ENCODE measurements around the gene TMEM72. TPM values are rescaled to one million over a fixed set of nuclear protein-coding genes. Genes with fewer than 3 reads are reported as not detected.

The TMEM72 gene
- total and polyA plus RNA-seq, 9 donors, result 0.04 to 0.16 (median 0.12) TPM; not detected in 1

DNA sequence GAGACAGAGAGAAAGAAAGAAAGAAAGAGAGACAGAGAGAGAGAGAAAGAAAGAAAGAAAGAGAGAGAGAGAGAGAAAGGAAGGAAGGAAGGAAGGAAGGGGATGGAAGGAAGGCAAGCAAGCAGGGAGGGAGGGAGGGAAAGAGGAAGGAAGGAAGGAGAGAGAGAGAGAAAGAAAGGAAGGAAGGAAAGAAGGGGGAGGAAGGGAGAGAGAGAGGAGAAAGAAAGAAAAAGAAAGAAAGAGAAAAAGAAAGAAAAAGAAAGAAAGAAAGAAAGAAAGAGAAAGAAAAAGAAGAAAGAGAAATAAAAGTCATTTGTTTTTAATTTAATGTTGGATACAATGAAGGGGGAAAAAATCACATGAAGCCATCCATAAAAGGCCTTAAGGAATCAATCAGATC is 43.8 kb downstream of the TMEM72 start:
- no peak for DNase-seq
- Histone ChIP-seq H3K9me3 (replicated peaks; ENCODE audit: control insufficient read depth, low read depth, low read length) (peaks cover 3% of the 10 kb centered on the region), H3K4me3 (ENCODE audit: low read length) (no peak overlapping the region), H3K27me3 (ENCODE audit: control insufficient read depth, insufficient read depth, low read length) (no peaks in the 10 kb centered on the region), H3K4me1 (ENCODE audit: control insufficient read depth, insufficient read depth, low read length) (peaks cover 36% of the 10 kb centered on the region), H3K27ac (ENCODE audit: low read length) (no peak overlapping the region), H3K36me3 (ENCODE audit: control insufficient read depth, insufficient read depth, low read length) (peaks cover 17% of the 10 kb centered on the region)

DNA sequence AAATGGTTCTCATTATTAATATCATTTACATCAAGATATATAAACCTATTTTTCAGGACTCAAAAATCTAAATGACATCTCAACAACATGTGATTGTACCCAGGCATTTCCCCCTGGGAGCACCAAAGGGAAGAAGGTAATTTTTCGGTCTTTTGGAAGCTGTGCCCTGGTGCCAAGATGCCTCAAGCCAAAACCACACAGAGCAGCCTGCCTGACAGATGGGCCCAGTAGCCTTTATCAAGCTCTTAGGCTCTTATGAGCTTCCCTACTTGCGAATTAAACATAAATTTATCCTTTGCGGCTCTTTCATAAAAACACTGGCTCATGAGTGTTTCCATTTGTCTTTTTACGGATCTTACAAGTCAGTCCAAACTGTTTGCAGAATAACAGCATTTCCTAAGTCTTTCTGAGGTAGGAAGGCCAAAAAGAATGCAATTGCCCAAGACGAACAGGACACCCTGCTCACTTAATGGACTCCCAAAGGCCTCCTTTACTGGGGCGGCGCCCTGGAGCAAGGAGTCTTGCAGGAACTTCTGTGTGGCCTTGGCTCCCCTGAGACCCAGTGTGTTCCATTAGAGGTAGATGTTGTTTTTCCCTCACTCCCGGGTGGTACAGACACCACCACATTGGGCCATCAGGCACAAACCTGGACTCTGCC is 44.4 kb downstream of the TMEM72 start:
- Histone ChIP-seq H3K27ac (ENCODE audit: low read length) (no peak overlapping the region), H3K4me3 (ENCODE audit: low read length) (no peak overlapping the region), H3K36me3 (ENCODE audit: control insufficient read depth, insufficient read depth, low read length) (peaks cover 17% of the 10 kb centered on the region), H3K9me3 (replicated peaks; ENCODE audit: control insufficient read depth, low read depth, low read length) (peaks cover 3% of the 10 kb centered on the region), H3K4me1 (ENCODE audit: control insufficient read depth, insufficient read depth, low read length) (peaks cover 36% of the 10 kb centered on the region), H3K27me3 (ENCODE audit: control insufficient read depth, insufficient read depth, low read length) (no peaks in the 10 kb centered on the region)
- DNase-seq, result peak; percentile 15
- 80% methylated on average over 3 of the region's 8 CpGs for WGBS (ENCODE audit: insufficient coverage)

DNA sequence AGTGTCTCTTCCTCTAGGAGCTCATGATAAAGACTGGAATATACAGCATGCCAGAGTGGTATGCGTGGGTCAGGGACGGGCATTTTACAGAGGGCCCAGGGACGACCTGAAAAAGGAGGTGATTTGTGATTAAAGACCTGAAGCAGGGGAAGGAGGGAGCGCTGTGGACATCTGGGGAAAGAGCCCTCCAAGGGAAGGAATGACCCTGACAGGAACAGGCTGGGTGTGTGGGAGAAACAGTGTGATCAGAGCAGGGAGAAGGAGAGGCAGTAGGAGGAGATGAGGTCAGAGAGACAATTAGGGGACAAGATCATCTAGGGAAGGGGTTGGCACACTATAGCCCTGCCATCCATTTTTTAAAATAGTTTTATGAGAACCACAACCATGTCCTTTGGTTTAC is 45.1 kb downstream of the TMEM72 start:
- H3K27ac ChIP-seq (ENCODE audit: low read length), result no peak overlapping the region
- peaks cover 38% of the 10 kb centered on the region for H3K4me1 ChIP-seq (ENCODE audit: control insufficient read depth, insufficient read depth, low read length)
- no peaks in the 10 kb centered on the region for H3K27me3 ChIP-seq (ENCODE audit: control insufficient read depth, insufficient read depth, low read length)
- H3K9me3 ChIP-seq (replicated peaks; ENCODE audit: control insufficient read depth, low read depth, low read length), result peaks cover 3% of the 10 kb centered on the region
- no peak overlapping the region for H3K4me3 ChIP-seq (ENCODE audit: low read length)
- DNase-seq, result no peak
- H3K36me3 ChIP-seq (ENCODE audit: control insufficient read depth, insufficient read depth, low read length), result peaks cover 17% of the 10 kb centered on the region
- 77% methylated on average over 4 of the region's 4 CpGs for WGBS (ENCODE audit: insufficient coverage)

DNA sequence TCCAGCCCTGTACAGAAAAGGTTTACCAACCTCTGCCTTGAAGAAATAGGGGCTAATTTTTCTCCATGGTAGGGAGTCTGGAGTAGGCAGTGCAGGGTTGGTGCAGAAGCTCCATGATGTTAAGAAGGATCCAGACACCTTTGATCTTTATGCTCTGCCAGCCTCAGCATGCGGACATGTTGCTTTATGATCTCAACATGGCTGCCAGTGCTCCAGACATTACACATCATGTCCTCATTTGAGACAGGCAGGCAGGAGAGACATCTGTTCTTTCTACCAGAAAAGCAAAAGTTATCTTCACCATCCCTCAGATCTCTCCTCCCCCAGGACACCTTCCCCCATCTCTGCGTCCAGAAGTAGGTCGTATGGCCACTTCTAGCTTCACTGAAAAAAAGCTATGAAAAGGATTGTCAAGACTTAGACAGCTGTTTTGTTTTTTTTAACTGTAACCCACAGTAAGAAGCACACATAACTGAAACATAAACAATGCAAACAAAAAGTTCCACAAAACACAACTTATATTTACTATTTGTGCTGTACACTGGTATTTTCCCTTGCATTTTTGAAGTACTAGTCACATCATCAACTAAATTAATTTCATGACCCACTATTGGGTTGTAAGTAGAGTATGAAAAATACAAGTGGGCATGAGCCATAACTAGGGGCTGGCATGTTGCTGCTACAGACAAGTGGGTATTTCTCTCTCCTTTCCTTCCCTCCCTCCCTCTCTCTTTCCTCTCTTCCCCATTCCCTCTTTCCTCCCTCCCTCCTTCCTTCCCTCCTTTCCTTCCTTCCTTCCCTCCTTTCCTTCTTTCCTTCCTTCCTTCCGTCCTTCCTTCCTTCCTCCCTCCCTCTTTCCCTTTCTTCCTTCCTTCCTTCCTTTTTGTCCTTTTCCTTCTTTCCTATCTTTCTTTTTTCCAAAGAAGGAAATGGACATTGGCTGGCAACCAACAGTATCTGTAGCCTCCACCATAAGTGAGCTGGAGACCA is 45.9 kb downstream of the TMEM72 start:
- Histone ChIP-seq H3K27me3 (ENCODE audit: control insufficient read depth, insufficient read depth, low read length) (no peaks in the 10 kb centered on the region), H3K36me3 (ENCODE audit: control insufficient read depth, insufficient read depth, low read length) (peaks cover 18% of the 10 kb centered on the region), H3K4me1 (ENCODE audit: control insufficient read depth, insufficient read depth, low read length) (peaks cover 46% of the 10 kb centered on the region), H3K27ac (ENCODE audit: low read length) (no peak overlapping the region), H3K9me3 (replicated peaks; ENCODE audit: control insufficient read depth, low read depth, low read length) (peaks cover 3% of the 10 kb centered on the region), H3K4me3 (ENCODE audit: low read length) (no peak overlapping the region)
- 87% methylated on average over 3 of the region's 4 CpGs for WGBS (ENCODE audit: insufficient coverage)
- no peak for DNase-seq

DNA sequence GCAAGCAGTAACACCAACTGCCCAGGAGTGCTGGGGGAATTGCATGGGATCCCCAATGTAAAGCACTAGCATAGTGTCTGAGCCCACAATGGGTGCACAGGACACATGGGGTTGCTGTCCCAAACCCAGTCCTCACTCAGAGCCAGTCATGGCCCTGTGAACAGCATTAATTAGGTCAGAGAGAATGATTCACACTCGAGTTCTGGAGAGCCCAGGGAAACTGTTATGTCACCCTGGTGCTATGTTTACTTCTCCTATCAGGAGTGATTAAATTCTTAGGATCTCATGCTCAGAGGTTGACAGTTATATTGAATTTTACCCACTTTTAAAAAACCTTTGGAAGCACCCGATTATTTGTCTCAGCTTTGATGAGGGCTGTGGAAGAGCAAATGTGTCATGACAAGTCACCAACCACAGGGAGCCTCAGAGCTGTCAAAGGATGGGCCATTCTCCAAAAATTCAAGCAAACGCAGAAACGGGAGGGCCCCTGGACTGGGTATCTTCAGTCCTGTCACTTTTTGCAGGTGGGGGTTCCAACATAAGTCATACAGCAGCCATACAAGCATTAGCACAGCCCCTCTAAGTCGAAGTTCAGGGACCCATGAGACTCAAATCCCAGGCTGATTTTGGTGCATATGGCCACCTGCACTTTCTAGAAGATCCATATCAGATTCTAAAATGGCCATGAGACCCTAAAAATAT is 47.2 kb downstream of the TMEM72 start:
- peaks cover 3% of the 10 kb centered on the region for H3K9me3 ChIP-seq (replicated peaks; ENCODE audit: control insufficient read depth, low read depth, low read length)
- no peaks in the 10 kb centered on the region for H3K27me3 ChIP-seq (ENCODE audit: control insufficient read depth, insufficient read depth, low read length)
- WGBS (ENCODE audit: insufficient coverage), result 17% methylated on average over 2 of the region's 5 CpGs
- H3K4me1 ChIP-seq (ENCODE audit: control insufficient read depth, insufficient read depth, low read length), result peaks cover 55% of the 10 kb centered on the region
- peak overlapping the region; percentile 88 for H3K27ac ChIP-seq (ENCODE audit: low read length)
- peaks cover 19% of the 10 kb centered on the region for H3K36me3 ChIP-seq (ENCODE audit: control insufficient read depth, insufficient read depth, low read length)
- H3K4me3 ChIP-seq (ENCODE audit: low read length), result peak overlapping the region; percentile 92
- peak; percentile 19 for DNase-seq

DNA sequence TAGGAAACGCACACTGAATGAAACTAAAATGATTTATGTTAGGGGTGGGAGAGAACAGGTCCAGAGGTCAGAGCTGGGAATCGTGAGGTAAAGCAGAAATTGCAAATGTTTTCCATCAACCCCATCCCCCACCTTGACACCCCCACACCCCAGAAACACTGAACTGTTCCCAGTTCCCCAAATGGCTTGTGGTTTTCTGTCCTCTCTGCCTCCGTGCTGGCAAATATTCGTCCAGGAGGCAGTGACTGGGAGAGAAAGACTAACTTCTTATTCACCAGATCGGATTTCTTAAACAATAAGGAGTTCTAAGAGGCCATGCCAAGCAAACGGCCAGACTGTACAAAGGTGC is 47.7 kb downstream of the TMEM72 start:
- no peaks in the 10 kb centered on the region for H3K27me3 ChIP-seq (ENCODE audit: control insufficient read depth, insufficient read depth, low read length)
- peaks cover 17% of the 10 kb centered on the region for H3K36me3 ChIP-seq (ENCODE audit: control insufficient read depth, insufficient read depth, low read length)
- DNase-seq, result no peak
- H3K4me3 ChIP-seq (ENCODE audit: low read length), result peak overlapping the region; percentile 92
- peaks cover 3% of the 10 kb centered on the region for H3K9me3 ChIP-seq (replicated peaks; ENCODE audit: control insufficient read depth, low read depth, low read length)
- 0% methylated on average over 4 of the region's 6 CpGs for WGBS (ENCODE audit: insufficient coverage)
- H3K27ac ChIP-seq (ENCODE audit: low read length), result peak overlapping the region; percentile 88
- H3K4me1 ChIP-seq (ENCODE audit: control insufficient read depth, insufficient read depth, low read length), result peaks cover 60% of the 10 kb centered on the region

DNA sequence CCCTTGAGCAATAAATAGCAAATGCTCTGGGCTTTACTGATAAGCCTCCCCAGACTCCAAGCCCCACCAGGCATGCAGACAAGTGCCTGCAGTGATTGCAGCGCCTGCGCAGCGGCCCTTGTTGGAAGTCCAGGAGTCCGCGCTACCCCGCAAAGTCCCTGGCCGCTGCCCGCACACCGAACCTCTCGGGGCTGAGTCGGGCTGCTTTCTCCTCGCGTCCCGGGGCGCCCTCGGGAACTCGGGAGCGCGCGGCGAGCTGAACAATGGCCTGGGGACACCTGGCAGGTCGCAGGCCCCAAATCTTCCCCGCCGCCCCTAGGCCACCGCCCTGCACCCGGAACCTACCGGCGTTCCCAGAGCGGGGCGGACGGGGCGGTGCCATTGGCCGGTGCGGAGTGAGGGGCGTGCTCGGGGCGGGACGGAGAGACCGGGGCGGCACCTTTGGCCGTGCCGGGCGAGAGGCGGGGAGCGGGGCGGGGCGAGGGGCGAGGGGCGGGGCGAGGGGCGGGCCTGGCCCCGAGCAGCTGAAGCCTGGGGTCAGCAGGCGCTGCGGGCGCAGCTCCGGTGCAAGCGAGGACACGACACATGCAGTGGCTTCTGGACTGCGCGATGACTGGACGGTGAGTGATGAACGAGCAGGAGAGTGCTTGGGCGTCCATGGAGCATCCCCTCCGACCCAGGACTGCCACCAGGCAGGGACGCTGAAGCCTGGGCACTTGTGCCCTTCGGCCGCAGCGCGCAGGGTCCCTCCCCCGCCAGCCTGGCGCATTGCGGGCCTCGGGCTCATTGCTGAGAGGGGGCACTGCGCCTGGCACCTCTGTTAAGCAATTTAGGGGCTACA is 48.3 kb downstream of the TMEM72 start, which contains the start of gene RASSF4:
RASSF4 (plus strand) TSS at position 556 of the 841 bp plus-strand sequence. CDS start 10,401 bp downstream, outside the sequence.
- under 1% methylated on average over 72 of the region's 74 CpGs for WGBS (ENCODE audit: insufficient coverage)
- peaks cover 3% of the 10 kb centered on the region for H3K9me3 ChIP-seq (replicated peaks; ENCODE audit: control insufficient read depth, low read depth, low read length)
- H3K27ac ChIP-seq (ENCODE audit: low read length), result peak within 1 kb of the TSS; percentile 88
- no peaks in the 10 kb centered on the region for H3K27me3 ChIP-seq (ENCODE audit: control insufficient read depth, insufficient read depth, low read length)
- peaks cover 66% of the 10 kb centered on the region for H3K4me1 ChIP-seq (ENCODE audit: control insufficient read depth, insufficient read depth, low read length)
- peak; percentile 92 for DNase-seq
- peak within 1 kb of the TSS; percentile 92 for H3K4me3 ChIP-seq (ENCODE audit: low read length)
- peaks cover 16% of the 10 kb centered on the region for H3K36me3 ChIP-seq (ENCODE audit: control insufficient read depth, insufficient read depth, low read length)

DNA sequence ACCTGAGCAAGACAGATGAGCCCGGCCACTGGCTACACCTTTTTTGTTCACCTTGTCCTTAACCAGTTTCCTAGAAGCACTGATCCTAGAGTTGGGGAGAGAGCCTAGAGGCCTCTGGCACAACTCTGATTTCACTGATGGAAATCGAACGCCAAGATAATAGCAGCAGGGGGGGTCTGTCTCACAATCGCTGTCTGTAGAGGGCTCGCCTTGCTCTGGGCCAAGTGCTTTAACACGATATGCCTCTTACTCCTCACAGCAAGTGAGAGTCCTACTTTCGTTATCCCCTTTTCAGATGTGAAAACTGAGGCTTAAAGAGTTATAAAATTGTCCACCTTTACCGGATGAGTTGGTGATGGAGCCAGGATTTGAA is 48.9 kb downstream of the TMEM72 start:
- Histone ChIP-seq H3K4me1 (ENCODE audit: control insufficient read depth, insufficient read depth, low read length) (peaks cover 72% of the 10 kb centered on the region), H3K4me3 (ENCODE audit: low read length) (peak overlapping the region; percentile 66), H3K36me3 (ENCODE audit: control insufficient read depth, insufficient read depth, low read length) (peaks cover 16% of the 10 kb centered on the region), H3K27me3 (ENCODE audit: control insufficient read depth, insufficient read depth, low read length) (no peaks in the 10 kb centered on the region), H3K9me3 (replicated peaks; ENCODE audit: control insufficient read depth, low read depth, low read length) (peaks cover 3% of the 10 kb centered on the region), H3K27ac (ENCODE audit: low read length) (peak overlapping the region; percentile 83)
- WGBS (ENCODE audit: insufficient coverage), result 43% methylated on average over 5 of the region's 8 CpGs
- DNase-seq, result peak; percentile 26

DNA sequence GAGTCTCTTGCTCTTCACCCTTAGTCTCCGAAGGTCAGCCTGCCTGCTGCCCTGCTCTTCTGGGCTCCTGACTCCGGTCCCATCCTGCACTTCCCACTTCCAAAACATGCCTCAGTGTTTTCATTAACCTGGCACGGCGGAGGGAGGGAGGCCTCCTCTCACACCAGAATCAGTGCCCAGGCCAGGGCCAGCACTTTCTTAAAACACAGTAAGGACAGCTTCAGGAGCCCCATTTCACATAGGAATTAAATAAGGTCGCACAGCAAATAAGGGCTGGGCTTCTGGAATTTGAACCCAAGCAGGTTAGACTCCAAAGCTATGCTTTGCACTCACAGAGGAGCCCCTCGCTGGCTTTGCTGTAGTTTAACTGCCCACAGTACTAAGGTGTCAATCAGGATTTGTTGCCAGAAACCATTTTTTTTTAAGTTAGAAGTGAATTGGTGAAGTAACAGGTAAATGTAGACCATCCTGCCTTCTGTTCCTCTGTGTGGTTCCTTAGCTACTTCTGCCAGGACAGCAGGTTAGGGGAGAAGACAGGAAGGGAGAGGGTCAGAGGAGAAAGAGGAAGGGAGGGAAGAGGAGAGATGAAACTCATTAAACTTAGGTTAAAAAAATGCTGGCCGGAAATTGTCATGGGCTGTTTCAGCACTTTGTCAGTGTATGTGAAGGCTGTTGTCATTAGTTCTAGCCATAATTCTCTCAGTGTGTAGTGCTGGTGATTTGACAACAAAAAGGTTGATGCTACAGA is 49.5 kb downstream of the TMEM72 start:
- peaks cover 77% of the 10 kb centered on the region for H3K4me1 ChIP-seq (ENCODE audit: control insufficient read depth, insufficient read depth, low read length)
- no peaks in the 10 kb centered on the region for H3K27me3 ChIP-seq (ENCODE audit: control insufficient read depth, insufficient read depth, low read length)
- peak; percentile 21 for DNase-seq
- peak overlapping the region; percentile 83 for H3K27ac ChIP-seq (ENCODE audit: low read length)
- H3K9me3 ChIP-seq (replicated peaks; ENCODE audit: control insufficient read depth, low read depth, low read length), result peaks cover 3% of the 10 kb centered on the region
- peaks cover 15% of the 10 kb centered on the region for H3K36me3 ChIP-seq (ENCODE audit: control insufficient read depth, insufficient read depth, low read length)
- WGBS (ENCODE audit: insufficient coverage), result 70% methylated on average over 4 of the region's 7 CpGs
- peak overlapping the region; percentile 66 for H3K4me3 ChIP-seq (ENCODE audit: low read length)

All from muscle of leg (tissue), 11 donors.